NCI-H748 treated with DMSO at 0.1 percent for 48 hours (cell line): Measurements from ENCODE around the gene TRPV6.

Source experiments
- DNase-seq: peaks from one replicate; lab custom pipeline; 2025; lab: John Stamatoyannopoulos, UW

Gene TRPV6

GRCh38 chr7:142885311-142886230 lies at the start of gene TRPV6:
Gene TRPV6 (minus strand): TSS chr7:142885745.
- no peak for DNase-seq

GRCh38 chr7:142934056-142934455 lies 48.5 kb upstream of the TRPV6 start:
- DNase-seq, result no peak

GRCh38 chr7:142933624-142934023 lies 48.1 kb upstream of the TRPV6 start, which contains the start of gene TRPV5:
Gene TRPV5 (minus strand): TSS chr7:142933746. CDS start chr7:142933459, 287 bp downstream.
- no peak for DNase-seq

- no peak for DNase-seq
Observed at GRCh38 chr7:142933092-142933475, 47.5 kb upstream of the TRPV6 start.

GRCh38 chr7:142932386-142933091 lies 47.0 kb upstream of the TRPV6 start:
- DNase-seq, result no peak

- no peak for DNase-seq
Observed at GRCh38 chr7:142930126-142930730, 44.7 kb upstream of the TRPV6 start.

GRCh38 chr7:142927949-142928348 lies 42.4 kb upstream of the TRPV6 start:
- no peak for DNase-seq

GRCh38 chr7:142927085-142927745 lies 41.7 kb upstream of the TRPV6 start:
- no peak for DNase-seq

- DNase-seq, result no peak
Observed at GRCh38 chr7:142925413-142925812, 39.9 kb upstream of the TRPV6 start.

- DNase-seq, result no peak
Observed at GRCh38 chr7:142923391-142923790, 37.8 kb upstream of the TRPV6 start.

GRCh38 chr7:142919656-142920055 lies 34.1 kb upstream of the TRPV6 start:
- no peak for DNase-seq

GRCh38 chr7:142918901-142919300 lies 33.4 kb upstream of the TRPV6 start:
- DNase-seq, result no peak

GRCh38 chr7:142917447-142917846 lies 31.9 kb upstream of the TRPV6 start:
- no peak for DNase-seq

GRCh38 chr7:142916508-142916907 lies 31.0 kb upstream of the TRPV6 start:
- DNase-seq, result no peak

GRCh38 chr7:142915315-142915714 lies 29.8 kb upstream of the TRPV6 start:
- no peak for DNase-seq

- no peak for DNase-seq
Observed at GRCh38 chr7:142914121-142914520, 28.6 kb upstream of the TRPV6 start.

- DNase-seq, result no peak
Observed at GRCh38 chr7:142913566-142913965, 28.0 kb upstream of the TRPV6 start.

GRCh38 chr7:142913051-142913450 lies 27.5 kb upstream of the TRPV6 start:
- DNase-seq, result no peak

GRCh38 chr7:142910481-142910880 lies 24.9 kb upstream of the TRPV6 start:
- no peak for DNase-seq

GRCh38 chr7:142910031-142910433 lies 24.5 kb upstream of the TRPV6 start:
- DNase-seq, result no peak

GRCh38 chr7:142908921-142909890 lies 23.7 kb upstream of the TRPV6 start:
- no peak for DNase-seq
